Naive thymus-derived CD4-positive, alpha-beta T cell (primary cell): ENCODE results near the gene RAD51B. TPM values are rescaled to one million over a fixed set of nuclear protein-coding genes. Genes with fewer than 3 reads are reported as not detected.

Experiments used
- ATAC-seq: fragments of 150-1000 bp; cut with Tn5 transposase; 2 replicates; pipeline ENCODE4 v1.10.0; 2021; ENCODE audit warnings: mild to moderate bottlenecking, moderate library complexity
- CTCF ChIA-PET: fragments of 350-600 bp; sonication (Branson Sonifier 250); formaldehyde crosslinking; loops from one replicate; lab custom pipeline; 2021; ENCODE audit warnings: antibody characterized with exemption; lab: Charles Lee
- POLR2A ChIA-PET: fragments of 350-600 bp; sonication (Branson Sonifier 250); formaldehyde crosslinking; loops from one replicate; lab custom pipeline; 2021; ENCODE audit warnings: antibody characterized with exemption, inconsistent platforms; lab: Charles Lee
- DNase-seq, 9 donors: peaks; one replicate each; pipeline versions ENCODE4 v3.0.0 to v3.0.0-alpha.2; 2020 to 2022; ENCODE audit warnings: mixed read lengths in 1 of 9
- H3K27ac ChIP-seq: one replicate; pipeline ENCODE4 v1.7.0; 2013; ENCODE audit warnings: mild to moderate bottlenecking, low read depth, low read length, moderate library complexity
- H3K27me3 ChIP-seq, 2 donors: one replicate each; pipeline ENCODE4 v1.7.0; 2013; ENCODE audit warnings: low read length in 2 of 2, mild to moderate bottlenecking in 2 of 2, moderate library complexity in 2 of 2; ENCODE audit not compliant: control insufficient read depth in 2 of 2, insufficient read depth in 2 of 2
- H3K36me3 ChIP-seq, 3 experiments: 1 replicate in 2 of 3; 2 replicates in 1 of 3; pipeline ENCODE4 v1.7.0; 2013; ENCODE audit warnings: low read length in 3 of 3, mild to moderate bottlenecking in 3 of 3, moderate library complexity in 1 of 3; ENCODE audit not compliant: insufficient read depth in 3 of 3, control insufficient read depth in 2 of 3
- H3K4me1 ChIP-seq, 2 donors: one replicate each; pipeline ENCODE4 v1.7.0; 2013; ENCODE audit warnings: low read length in 2 of 2, mild to moderate bottlenecking in 2 of 2, moderate library complexity in 1 of 2; ENCODE audit not compliant: control insufficient read depth in 2 of 2, insufficient read depth in 2 of 2
- H3K4me3 ChIP-seq: 2 replicates; pipeline ENCODE4 v1.7.0; 2013; ENCODE audit warnings: mild to moderate bottlenecking, low read length
- H3K9me3 ChIP-seq, 3 experiments: 1 replicate in 2 of 3; 2 replicates in 1 of 3; pipeline ENCODE4 v1.7.0; 2013; ENCODE audit warnings: low read length in 3 of 3; ENCODE audit not compliant: control insufficient read depth in 2 of 3
- H3K27ac Mint-ChIP-seq, 9 donors: one replicate each; pipeline ENCODE4 v1.8.0; 2020 to 2022; ENCODE audit warnings: mixed read lengths in 9 of 9, mild to moderate bottlenecking in 8 of 9, moderate library complexity in 5 of 9, inconsistent platforms in 2 of 9
- H3K27me3 Mint-ChIP-seq, 5 donors: one replicate each; pipeline ENCODE4 v1.8.0; 2021 to 2022; ENCODE audit warnings: mixed read lengths in 5 of 5, mild to moderate bottlenecking in 1 of 5
- H3K36me3 Mint-ChIP-seq, 5 donors: one replicate each; pipeline ENCODE4 v1.8.0; 2020 to 2022; ENCODE audit warnings: mixed read lengths in 5 of 5, mild to moderate bottlenecking in 3 of 5, inconsistent platforms in 1 of 5
- H3K4me1 Mint-ChIP-seq, 7 donors: one replicate each; pipeline ENCODE4 v1.8.0; 2020 to 2022; ENCODE audit warnings: mixed read lengths in 7 of 7, mild to moderate bottlenecking in 3 of 7, inconsistent platforms in 1 of 7
- H3K4me3 Mint-ChIP-seq, 10 donors: one replicate each; pipeline ENCODE4 v1.8.0; 2020 to 2022; ENCODE audit warnings: mild to moderate bottlenecking in 10 of 10, mixed read lengths in 10 of 10, moderate library complexity in 6 of 10, inconsistent platforms in 2 of 10
- H3K9me3 Mint-ChIP-seq, 11 donors: one replicate each; pipeline ENCODE4 v1.8.0; 2020 to 2022; ENCODE audit warnings: mixed read lengths in 11 of 11, mild to moderate bottlenecking in 4 of 11, inconsistent platforms in 1 of 11, moderate library complexity in 1 of 11
- intact Hi-C, 2 donors: fragments of 100-400 bp; cut with micrococcal nuclease; formaldehyde crosslinking; loops; one replicate each; pipeline ENCODE4 v1.15.1; 2023
- polyA plus RNA-seq, 2 donors: library from polyadenylated mRNA; unstranded; fragments of 300-500 nt; fragmentation: Illumina TruSeq; gene quantifications; one replicate each; pipeline ENCODE4 v1.2.3, GENCODE V29; 2021
- total RNA-seq, 6 experiments: library from RNA in 5 of 6; stranded (reverse) in 5 of 6; gene quantifications; 1 replicate in 5 of 6; 2 replicates in 1 of 6; pipeline ENCODE4 v1.2.3 and lab custom pipeline; 2021 to 2026

RAD51B gene
- total and polyA plus RNA-seq, 7 experiments from 2014 or later: 15.0 to 42.2 (median 28.8) TPM

- Mint-ChIP-seq H3K36me3 (no peaks in the 10 kb centered on the region), H3K27ac (peak overlapping the region in 5 of 9 donors; percentile 2 to 89 (median 41)), H3K4me3 (no peak overlapping the region), H3K4me1 (peaks cover 5 to 35% (median 17%) of the 10 kb centered on the region in 7 donors), H3K27me3 (peaks cover 0 to 3% (median 0%) of the 10 kb centered on the region in 5 donors), H3K9me3 (peaks cover 0 to 3% (median 0%) of the 10 kb centered on the region in 11 donors)
- no peak overlapping the region for H3K4me3 ChIP-seq
- no peaks in the 10 kb centered on the region for H3K9me3 ChIP-seq
- ATAC-seq (no peak), DNase-seq (no peak)
- POLR2A ChIA-PET: interaction anchor here (0.7 to 1.2 kb wide), 3 partner anchors 8 to 119 kb away, joined by 3 to 4 read pairs (median 4); no protein-coding TSS in a partner anchor
- peaks cover 0 to 10% of the 10 kb centered on the region in 2 donors for H3K4me1 ChIP-seq
- no peaks in the 10 kb centered on the region for H3K36me3 ChIP-seq
- intact Hi-C loops: no loop called here
- CTCF ChIA-PET: no interaction called here
- H3K27me3 ChIP-seq: no peaks in the 10 kb centered on the region
- no peak overlapping the region for H3K27ac ChIP-seq
These were observed 873.6 kb downstream of the RAD51B start for GRCh38 chr14:68692916-68693771.

- POLR2A ChIA-PET: interaction anchor here (0.7 to 1.3 kb wide), 3 partner anchors 9 to 120 kb away, joined by 3 to 4 read pairs (median 4); no protein-coding TSS in a partner anchor
- Mint-ChIP-seq H3K27ac (peak overlapping the region in 1 of 9 donors; percentile 51), H3K9me3 (peaks cover 0 to 4% (median 0%) of the 10 kb centered on the region in 11 donors), H3K4me3 (no peak overlapping the region), H3K36me3 (no peaks in the 10 kb centered on the region), H3K27me3 (peaks cover 0 to 3% (median 0%) of the 10 kb centered on the region in 5 donors), H3K4me1 (peaks cover 5 to 30% (median 17%) of the 10 kb centered on the region in 7 donors)
- no peak overlapping the region for H3K4me3 ChIP-seq
- H3K27me3 ChIP-seq: no peaks in the 10 kb centered on the region
- no peak for ATAC-seq
- no peak overlapping the region for H3K27ac ChIP-seq
- intact Hi-C loops: no loop called here
- H3K9me3 ChIP-seq: no peaks in the 10 kb centered on the region
- CTCF ChIA-PET: no interaction called here
- DNase-seq: no peak
- H3K4me1 ChIP-seq: peaks cover 0 to 10% of the 10 kb centered on the region in 2 donors
- no peaks in the 10 kb centered on the region for H3K36me3 ChIP-seq
These were observed 874.3 kb downstream of the RAD51B start for GRCh38 chr14:68693926-68694325.

GRCh38 chr14:68694516-68695235, 875.1 kb downstream of the RAD51B start:
- no peak for ATAC-seq
- H3K4me3 ChIP-seq: no peak overlapping the region
- peaks cover 0 to 3% (median 0%) of the 10 kb centered on the region in 5 donors for H3K27me3 Mint-ChIP-seq
- no peak overlapping the region for H3K27ac Mint-ChIP-seq
- H3K36me3 Mint-ChIP-seq: peaks cover 0 to under 1% (median 0%) of the 10 kb centered on the region in 5 donors
- H3K4me1 ChIP-seq: peaks cover 0 to 10% of the 10 kb centered on the region in 2 donors
- H3K9me3 Mint-ChIP-seq: peaks cover 0 to 4% (median 0%) of the 10 kb centered on the region in 11 donors
- H3K36me3 ChIP-seq: no peaks in the 10 kb centered on the region
- ChIA-PET POLR2A (interaction anchor here (1.0 to 1.3 kb wide), 3 partner anchors 9 to 94 kb away, joined by 3 to 4 read pairs (median 3); no protein-coding TSS in a partner anchor), CTCF (no interaction called here)
- intact Hi-C loops: no loop called here
- no peak for DNase-seq
- H3K9me3 ChIP-seq: no peaks in the 10 kb centered on the region
- H3K27ac ChIP-seq: no peak overlapping the region
- no peaks in the 10 kb centered on the region for H3K27me3 ChIP-seq
- H3K4me1 Mint-ChIP-seq: peaks cover 5 to 25% (median 15%) of the 10 kb centered on the region in 7 donors
- H3K4me3 Mint-ChIP-seq: no peak overlapping the region

- no peaks in the 10 kb centered on the region for H3K9me3 ChIP-seq
- Mint-ChIP-seq H3K4me1 (peaks cover 5 to 25% (median 15%) of the 10 kb centered on the region in 7 donors), H3K36me3 (peaks cover 0 to 5% (median 0%) of the 10 kb centered on the region in 5 donors), H3K27me3 (peaks cover 0 to 3% (median 0%) of the 10 kb centered on the region in 5 donors), H3K27ac (no peak overlapping the region), H3K9me3 (peaks cover 0 to 9% (median 2%) of the 10 kb centered on the region in 11 donors), H3K4me3 (no peak overlapping the region)
- H3K27ac ChIP-seq: no peak overlapping the region
- peak in 1 of 9 donors; percentile 47 for DNase-seq
- peak; percentile 82 for ATAC-seq
- no peaks in the 10 kb centered on the region for H3K27me3 ChIP-seq
- intact Hi-C loops: no loop called here
- ChIA-PET POLR2A (interaction anchor here (0.6 to 1.3 kb wide), 4 partner anchors 36 to 94 kb away, joined by 3 to 4 read pairs (median 3); no protein-coding TSS in a partner anchor), CTCF (no interaction called here)
- H3K4me1 ChIP-seq: peaks cover 0 to 10% of the 10 kb centered on the region in 2 donors
- H3K4me3 ChIP-seq: no peak overlapping the region
- H3K36me3 ChIP-seq: no peaks in the 10 kb centered on the region
These were observed 875.8 kb downstream of the RAD51B start for GRCh38 chr14:68695326-68695768.

- CTCF ChIA-PET: no interaction called here
- ATAC-seq (no peak), DNase-seq (no peak)
- Mint-ChIP-seq H3K36me3 (peaks cover 0 to 6% (median 0%) of the 10 kb centered on the region in 5 donors), H3K27me3 (peaks cover 0 to 3% (median 0%) of the 10 kb centered on the region in 5 donors), H3K9me3 (peaks cover 0 to 12% (median 2%) of the 10 kb centered on the region in 11 donors), H3K4me3 (no peak overlapping the region), H3K4me1 (peaks cover 5 to 25% (median 15%) of the 10 kb centered on the region in 7 donors), H3K27ac (no peak overlapping the region)
- Histone ChIP-seq H3K27me3 (no peaks in the 10 kb centered on the region), H3K4me3 (no peak overlapping the region), H3K9me3 (no peaks in the 10 kb centered on the region), H3K4me1 (peaks cover 0 to 10% of the 10 kb centered on the region in 2 donors), H3K27ac (no peak overlapping the region), H3K36me3 (no peaks in the 10 kb centered on the region)
- intact Hi-C loops: no loop called here
- POLR2A ChIA-PET: interaction anchor here (0.6 to 1.0 kb wide), 3 partner anchors 35 to 83 kb away, joined by 3 to 4 read pairs (median 3); no protein-coding TSS in a partner anchor
These were observed 876.3 kb downstream of the RAD51B start for GRCh38 chr14:68695856-68696255.

- ChIA-PET POLR2A (no interaction called here), CTCF (no interaction called here)
- Mint-ChIP-seq H3K36me3 (peaks cover 0 to 10% (median 0%) of the 10 kb centered on the region in 5 donors), H3K27ac (no peak overlapping the region), H3K4me1 (peaks cover 5 to 25% (median 17%) of the 10 kb centered on the region in 7 donors), H3K9me3 (peaks cover 0 to 14% (median 5%) of the 10 kb centered on the region in 11 donors), H3K27me3 (peaks cover 0 to 3% (median 0%) of the 10 kb centered on the region in 5 donors), H3K4me3 (peak overlapping the region in 1 of 10 donors; percentile 12)
- DNase-seq (no peak), ATAC-seq (no peak)
- Histone ChIP-seq H3K4me1 (peaks cover 0 to 10% of the 10 kb centered on the region in 2 donors), H3K27me3 (no peaks in the 10 kb centered on the region), H3K4me3 (no peak overlapping the region), H3K36me3 (no peaks in the 10 kb centered on the region), H3K9me3 (no peaks in the 10 kb centered on the region), H3K27ac (no peak overlapping the region)
- intact Hi-C loops: no loop called here
These were observed 876.7 kb downstream of the RAD51B start for GRCh38 chr14:68696266-68696665.
